Measurements from ENCODE around the gene FAR2. TPM values are rescaled to one million over a fixed set of nuclear protein-coding genes. Genes with fewer than 3 reads are reported as not detected.

The FAR2 gene
- total RNA-seq, 1 experiment from 2014 or later = 12.4 TPM

DNA sequence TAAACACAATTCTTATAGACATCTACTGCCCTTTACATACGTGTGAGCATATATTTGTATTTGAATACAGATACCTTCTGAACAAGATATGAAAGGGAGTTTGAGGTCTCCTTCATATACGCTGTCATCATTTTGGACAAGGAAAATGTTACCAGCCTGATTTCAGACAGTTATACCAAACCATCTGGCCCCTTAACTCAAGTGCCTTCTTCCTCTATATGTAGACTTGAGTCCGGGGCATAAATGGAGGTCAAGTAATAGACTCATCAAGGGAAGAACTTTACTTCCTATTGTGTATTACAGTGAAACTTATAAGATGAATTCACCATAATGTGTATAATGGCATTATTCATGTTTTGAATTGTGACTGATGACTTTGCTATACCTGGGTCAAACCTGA, 52.2 kb downstream of the FAR2 start:
- DNase-seq (ENCODE audit: low read depth) = no peak

DNA sequence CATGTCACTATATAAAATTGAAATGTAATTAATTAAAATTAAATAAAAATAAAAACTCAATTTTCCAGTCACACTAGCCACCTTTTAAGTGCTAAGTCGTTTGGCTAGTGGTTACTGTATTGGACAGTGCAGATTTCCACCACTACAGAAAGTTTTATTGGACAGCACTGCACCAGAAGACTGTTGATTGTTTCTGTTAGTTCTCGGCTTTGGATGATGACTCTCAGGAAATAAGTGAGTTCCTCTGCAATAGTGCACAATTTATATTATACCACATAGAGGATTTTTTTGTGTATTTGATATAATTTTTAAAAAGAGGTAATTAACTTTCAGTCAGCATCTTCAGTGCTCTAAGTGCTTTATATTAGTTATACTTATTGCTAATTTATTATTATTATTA, 52.7 kb downstream of the FAR2 start:
- no peak for DNase-seq (ENCODE audit: low read depth)

DNA sequence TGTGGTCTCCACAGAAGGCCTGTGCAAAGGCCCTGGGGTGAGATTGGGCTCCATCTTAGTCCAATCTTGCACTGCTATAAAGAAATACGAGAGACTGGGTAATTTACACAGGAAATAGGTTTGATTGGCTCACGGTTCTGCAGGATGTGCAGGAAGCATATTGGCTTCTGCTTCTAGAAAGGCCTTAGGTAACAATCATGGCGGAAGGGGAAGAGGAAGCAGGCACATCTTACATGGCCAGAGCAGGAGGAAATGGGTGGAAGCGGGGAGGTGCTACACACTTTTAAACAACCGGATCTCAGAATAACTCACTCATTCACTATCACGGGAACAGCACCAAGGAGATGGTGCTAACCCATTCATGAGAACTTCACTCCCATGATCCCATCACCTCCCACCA, 55.4 kb downstream of the FAR2 start:
- DNase-seq (ENCODE audit: low read depth) = no peak

DNA sequence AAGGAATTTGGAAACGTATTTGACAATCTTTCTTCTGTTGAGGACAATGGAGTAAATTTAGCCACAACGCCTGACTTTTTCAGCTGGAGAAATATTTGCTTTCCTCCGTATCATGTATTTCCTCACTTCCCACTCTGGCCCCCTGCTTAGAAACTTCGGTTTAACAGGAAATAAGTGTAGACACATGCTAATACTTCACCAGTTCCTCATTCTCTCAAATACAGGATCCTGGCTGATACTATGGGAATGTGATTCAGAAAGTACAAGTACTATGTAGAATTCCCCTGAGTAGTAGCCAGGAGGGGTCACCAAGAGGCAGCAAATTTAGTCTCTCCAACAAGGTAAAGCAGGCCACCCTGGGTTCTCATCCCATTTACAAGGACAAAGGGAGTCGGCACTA, 58.0 kb downstream of the FAR2 start:
- DNase-seq (ENCODE audit: low read depth) = peak; percentile 3

DNA sequence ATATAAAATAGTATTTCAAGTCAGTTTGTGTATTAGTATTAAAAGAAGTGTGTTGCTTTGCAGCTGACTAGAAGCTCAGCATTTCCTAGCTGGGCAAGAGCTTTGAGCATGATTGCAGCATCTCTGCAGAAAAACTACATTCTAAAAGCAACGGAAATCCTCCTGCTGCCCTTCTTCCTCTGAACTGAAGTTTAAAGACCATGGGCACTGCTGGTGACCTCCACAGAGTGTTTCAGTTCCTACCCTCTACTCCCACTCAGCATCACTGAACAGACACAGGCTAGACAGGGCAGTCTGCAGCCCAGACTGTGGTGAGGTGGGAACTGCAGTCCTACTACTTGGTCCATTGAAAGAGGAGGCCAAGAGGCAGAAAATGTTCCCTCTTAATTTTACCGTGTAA, 59.0 kb downstream of the FAR2 start:
- DNase-seq (ENCODE audit: low read depth) = no peak

DNA sequence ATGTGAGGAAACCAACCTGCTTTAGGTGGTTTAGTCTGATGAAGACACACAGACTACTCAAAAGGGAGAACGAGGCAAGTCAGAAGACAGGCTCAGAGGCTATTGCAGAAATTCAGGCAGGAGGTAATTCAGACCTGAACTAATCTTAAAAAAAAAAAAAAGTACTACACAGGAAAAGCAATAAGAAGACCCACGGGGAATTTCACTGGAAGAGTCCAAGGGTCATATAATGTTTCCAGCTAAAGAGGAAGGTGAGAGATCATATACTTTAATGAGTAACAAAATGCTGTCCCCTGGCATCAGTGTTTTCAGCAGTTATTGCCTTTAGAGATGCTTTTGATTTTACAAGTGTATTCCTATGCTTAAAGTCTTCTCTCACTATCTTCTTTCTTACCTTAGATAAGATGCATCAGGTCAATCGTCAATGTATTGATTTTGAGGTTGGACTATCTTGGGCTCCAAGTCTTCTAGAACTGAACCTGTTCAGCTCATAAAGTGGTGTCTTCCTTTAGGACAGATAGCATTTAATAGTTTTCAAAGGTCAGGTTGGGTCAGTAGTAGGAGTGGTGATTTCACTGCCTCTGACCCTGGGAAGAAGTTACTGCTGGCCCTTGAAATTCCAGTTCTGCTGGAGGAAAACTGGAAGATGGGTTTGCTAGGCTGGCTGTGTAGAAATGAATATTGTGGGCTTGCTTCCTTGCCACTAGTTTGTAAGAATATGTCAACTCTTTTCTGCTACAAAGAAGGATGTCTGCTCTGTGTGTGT, 60.0 kb downstream of the FAR2 start:
- DNase-seq (ENCODE audit: low read depth) = no peak

DNA sequence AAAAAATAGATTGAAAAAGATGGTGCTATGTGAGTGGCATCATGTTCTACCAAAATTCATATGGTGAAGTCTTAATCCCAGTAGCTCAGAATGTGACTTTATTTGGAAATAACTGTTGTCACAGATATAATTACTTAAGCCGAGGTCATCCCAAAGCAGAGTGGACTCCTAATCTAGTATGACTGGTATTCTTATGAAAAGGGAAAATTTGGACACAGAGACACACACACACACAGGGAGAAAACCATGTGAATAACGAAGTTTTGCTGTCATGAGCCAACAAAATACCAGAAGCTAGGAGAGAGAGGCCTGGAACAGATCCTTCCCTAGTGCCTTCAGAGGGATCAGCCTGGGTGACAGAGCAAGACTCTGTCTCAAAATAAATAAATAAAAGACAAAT, 62.6 kb downstream of the FAR2 start:
- DNase-seq (ENCODE audit: low read depth) = no peak

DNA sequence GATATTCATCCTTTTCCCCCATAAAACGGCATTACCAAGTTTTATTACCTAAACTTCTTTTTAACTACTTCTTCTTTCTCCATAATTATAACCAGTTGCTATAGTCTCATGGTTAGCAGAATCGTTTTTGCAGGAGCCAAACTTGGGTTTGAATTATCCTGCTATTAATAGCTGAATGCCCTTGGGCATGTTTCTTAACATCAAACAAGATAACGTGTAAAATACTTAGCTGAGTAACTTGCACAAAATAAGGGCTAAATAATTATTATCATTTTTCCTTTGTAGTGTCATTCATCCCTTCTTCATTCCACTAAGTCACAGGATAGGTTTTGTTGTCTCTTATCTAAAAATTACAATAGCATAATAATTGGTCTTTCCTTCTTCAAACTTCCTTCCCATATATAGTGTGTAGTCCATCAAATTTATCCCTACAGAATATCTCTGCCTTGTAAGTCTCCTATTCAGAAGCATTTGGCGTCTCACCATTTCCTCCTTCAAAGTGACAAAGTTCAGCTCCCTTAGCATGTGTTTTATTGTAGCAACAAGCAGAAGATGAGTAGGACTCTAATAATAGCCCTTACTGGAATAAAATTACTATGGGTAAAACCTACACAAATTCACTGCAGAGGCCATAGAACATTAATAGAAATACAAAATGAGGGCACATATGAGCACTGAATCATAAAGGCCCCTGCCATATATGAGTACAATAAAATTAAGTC, 63.8 kb downstream of the FAR2 start:
- no peak for DNase-seq (ENCODE audit: low read depth)

DNA sequence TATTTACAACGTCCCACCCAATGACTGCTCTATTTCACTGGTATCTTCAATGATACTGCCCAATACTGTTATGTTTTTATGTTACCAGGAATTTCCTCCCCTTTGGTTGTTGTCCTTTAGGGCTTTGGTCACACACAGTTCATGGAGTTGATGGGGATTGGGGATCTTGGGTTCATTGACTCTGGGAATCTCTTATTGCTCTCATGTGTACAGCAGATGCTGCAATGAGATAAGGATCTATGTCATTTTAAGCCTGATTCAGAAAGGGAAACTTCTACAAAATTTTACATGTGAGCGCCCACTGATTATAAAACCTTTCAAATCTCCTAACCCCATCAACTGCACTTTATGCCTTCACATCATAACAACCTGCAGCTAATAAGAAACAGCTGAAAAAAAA, 67.2 kb downstream of the FAR2 start:
- no peak for DNase-seq (ENCODE audit: low read depth)

DNA sequence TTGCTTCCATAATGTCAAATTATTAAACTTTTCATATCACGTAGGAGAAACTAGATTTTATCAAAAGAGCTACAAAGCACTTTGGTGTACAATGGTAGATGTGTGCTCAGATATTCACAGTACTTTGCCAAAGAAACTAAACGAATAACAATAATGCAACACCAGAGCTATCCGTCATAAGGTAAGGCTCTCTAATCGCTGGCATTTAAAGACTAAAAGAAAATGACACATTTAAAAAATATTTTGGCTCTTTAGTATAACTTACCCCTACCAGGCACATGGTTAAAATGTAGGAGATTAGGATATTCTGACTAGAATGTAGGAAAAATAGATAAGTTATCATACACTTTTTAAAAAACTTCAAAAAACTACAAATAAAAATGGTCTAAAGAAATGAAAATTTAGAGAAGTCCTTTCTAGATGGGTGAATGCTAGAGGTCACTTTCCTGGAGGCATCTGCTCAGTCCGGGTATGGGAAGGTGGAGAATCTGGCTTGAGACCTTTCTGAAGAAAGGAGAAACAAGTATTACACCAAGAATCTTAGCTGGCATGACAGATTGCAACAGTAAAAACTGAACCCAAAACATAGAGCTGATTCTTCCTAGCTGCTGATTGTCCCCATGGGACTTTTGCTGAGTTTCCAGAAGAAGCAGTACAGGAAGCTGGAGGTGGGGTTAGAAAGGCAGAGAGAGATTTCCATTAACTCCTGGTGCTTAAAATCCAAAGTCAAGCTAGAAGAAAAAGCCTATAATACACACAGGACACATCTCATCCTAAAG, 67.9 kb downstream of the FAR2 start:
- DNase-seq (ENCODE audit: low read depth) = no peak

DNA sequence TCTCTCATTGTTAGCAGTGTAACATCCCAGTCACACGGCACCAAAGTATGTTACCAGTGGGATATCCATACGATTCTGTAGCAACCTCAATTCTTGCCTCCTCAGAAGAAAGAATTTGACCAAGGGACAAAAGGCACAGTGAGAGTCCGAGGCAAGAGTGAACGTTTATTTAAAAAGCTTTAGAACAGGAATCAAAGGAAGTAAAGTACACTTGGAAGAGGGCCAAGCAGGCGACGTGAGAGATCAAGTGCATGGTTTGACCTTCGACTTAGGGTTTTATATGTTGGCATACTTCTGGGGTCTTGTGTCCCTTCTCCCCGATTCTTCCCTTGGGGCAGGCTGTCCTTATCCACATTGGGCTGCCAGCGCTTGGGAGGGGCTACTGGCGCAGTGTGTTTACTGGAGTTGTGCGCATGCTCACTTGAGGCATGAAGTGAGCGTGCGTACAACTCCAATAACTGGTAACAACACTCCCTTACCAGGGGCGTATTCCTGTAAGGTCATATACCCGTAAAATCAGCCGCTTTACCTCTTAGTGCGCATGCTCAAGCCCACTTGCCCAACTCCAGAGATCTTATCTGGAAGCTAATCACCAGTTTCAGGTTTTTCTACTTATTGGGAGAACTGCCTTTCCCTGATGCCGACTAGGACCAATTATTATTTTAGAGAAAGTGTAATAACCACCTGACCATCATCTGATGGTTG, 71.7 kb downstream of the FAR2 start:
- DNase-seq (ENCODE audit: low read depth) = no peak

DNA sequence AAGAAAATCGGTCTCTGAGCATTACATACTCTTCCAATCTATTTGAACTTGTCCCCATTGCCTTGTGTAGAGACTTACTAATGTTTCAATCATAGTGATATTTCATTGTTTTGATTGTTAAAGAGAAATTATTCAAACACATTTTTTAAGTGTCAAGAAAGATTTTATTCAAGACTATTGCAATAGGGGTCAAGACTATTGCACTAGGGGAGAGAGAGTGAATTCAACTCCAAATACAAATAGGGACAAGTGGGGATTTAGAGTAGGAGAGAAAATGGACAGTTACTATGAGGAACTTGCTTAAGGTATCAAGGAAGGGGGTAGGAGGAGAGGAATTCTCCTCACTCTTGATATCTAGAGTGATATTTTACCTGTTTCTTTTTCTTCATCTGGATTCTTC, 73.1 kb downstream of the FAR2 start:
- no peak for DNase-seq (ENCODE audit: low read depth)

DNA sequence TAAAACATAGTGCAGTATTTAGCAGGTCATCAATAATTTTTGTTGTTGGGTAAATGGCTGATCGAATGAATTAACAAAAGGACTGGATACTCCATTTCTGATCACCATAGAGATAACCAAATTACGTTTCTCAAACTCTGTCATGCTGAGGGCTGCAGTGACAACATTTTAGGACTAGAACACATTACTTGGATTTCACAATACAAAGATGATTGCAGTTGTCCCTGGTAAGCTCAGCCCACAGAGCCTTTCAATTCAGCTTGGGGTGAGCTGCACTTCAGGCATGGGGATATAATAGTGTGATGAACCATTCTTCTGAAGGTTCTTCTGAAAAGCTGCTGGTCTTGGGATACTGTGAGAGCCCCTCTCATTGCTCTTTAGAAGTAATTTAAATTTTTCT, 74.3 kb downstream of the FAR2 start:
- DNase-seq (ENCODE audit: low read depth) = no peak

DNA sequence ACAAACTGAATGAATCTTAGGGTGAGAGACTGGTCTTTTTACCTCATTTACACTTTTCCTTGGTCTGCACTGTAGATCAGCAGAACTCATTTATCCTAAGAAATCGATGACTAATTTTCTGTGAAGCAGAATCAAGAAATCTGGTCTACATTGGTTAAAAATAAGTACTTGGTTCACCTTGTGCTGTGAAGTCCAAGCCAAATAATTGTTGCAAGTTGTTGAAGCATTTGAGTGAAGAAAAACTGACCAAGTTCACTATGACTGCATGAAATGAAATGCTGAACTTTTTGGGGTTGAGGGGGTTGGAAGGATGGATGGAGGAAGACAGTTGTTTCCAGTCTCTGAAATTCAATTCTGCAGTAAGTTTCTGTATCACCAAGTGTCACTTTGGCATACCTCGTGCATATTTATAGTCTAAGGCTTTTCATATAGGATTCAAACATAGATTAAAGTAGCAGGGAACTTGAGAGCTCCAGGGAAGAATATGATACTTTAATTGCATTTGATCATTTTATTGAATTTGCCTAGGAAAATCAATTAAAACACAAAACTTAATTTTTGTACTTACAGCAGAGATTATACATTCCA, 75.0 kb downstream of the FAR2 start:
- no peak for DNase-seq (ENCODE audit: low read depth)

DNA sequence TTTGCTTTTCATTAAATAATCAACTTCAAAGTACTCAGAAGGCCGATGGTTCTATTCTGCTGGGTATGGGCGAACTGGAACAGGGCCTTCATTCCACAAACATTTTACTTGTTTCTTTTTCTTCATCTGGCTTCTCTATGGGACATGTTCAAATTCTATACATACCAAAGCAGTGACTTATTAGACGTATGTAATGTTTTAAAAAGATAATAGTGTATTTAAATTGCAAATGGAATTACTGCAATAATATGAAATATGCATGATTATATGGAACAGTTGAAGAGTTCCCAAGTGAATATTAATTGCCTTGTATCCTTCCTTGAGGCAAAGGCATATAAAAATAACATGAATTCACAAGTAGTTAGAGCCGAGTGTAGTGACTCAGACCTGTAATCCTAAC, 75.5 kb downstream of the FAR2 start:
- no peak for DNase-seq (ENCODE audit: low read depth)

DNA sequence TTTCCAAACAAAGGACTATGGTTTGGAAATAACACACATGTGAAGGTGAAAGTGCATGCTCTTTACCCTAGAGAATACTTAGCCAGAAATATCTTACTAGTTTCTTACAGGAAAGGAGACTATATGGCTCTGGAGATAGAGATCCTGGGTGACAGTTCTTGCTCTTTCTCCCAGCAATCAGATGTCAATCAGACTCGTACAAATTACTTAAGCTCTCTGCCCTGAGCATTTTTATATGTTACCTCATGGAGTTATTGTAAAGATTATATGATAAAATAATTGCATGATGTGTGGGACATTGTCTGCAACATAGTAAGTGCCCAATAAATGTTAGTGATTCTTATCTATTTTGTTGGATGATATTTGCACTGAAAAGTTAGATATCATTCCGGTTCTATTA, 76.8 kb downstream of the FAR2 start:
- no peak for DNase-seq (ENCODE audit: low read depth)

DNA sequence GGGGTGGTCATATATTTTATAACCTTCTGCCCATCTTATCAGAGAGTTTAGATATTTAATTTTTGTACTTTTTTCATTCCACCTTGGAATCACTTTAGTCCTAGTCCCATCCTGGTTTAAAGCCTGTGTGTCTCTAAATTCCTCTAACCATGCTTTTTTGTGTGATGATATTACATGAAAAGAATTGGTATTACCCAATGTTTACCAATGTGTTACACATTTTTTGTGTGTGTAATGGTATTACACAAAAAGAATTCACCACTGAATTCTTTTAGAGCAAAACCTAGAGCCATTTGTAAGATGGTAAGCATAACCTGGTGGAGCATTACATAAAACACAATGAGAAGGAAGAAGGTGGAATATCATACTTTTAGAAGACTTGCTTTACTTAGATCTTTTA, 77.5 kb downstream of the FAR2 start:
- no peak for DNase-seq (ENCODE audit: low read depth)

DNA sequence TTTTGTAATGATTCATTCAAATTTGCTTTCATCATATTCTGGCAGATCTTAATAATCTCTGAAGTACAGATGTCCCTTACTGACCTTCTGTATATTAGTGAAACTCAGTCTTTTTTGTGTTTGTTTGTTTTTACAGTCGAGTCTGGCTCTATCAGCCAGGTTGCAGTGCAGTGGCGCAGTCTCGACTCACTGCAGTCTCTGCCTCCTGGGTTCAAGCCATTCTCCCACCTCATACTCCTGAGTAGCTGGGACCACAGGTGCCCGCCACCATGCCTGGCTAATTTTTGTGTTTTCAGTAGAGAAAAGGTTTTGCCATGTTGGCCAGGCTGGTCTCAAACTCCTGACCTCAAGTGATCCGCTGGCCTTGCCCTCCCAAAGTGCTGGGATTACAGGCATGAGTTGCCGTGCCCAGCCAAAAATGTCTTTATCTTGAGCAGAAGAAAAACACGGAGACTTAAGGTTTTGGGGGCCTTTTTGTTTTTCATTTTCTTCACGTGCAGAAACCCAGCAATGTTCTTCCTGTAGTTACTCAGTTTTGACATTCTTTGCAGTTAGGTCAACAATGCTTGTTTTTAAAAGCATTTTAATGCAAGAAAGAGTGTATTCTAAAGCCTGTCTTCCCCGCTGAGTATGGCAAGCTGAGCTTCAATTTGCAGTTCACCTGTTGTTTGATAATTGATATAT, 79.5 kb downstream of the FAR2 start:
- DNase-seq (ENCODE audit: low read depth) = no peak

DNA sequence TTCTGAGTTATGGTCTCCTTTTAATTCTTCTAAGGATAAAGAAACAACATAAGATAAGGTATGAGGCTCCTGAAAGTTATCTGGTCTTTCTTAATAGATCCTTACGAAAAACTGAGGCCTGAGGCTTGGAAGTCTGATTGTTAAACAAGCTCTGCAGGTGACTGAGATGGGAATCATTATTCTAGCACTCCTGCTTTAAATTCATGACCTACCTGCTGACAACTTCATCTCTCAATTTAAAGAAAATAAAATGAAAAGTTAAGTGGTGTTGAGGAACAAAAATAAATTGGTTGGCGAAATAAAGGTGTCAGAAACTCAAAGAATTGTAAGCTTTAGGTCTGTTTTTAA, 80.1 kb downstream of the FAR2 start:
- no peak for DNase-seq (ENCODE audit: low read depth)

DNA sequence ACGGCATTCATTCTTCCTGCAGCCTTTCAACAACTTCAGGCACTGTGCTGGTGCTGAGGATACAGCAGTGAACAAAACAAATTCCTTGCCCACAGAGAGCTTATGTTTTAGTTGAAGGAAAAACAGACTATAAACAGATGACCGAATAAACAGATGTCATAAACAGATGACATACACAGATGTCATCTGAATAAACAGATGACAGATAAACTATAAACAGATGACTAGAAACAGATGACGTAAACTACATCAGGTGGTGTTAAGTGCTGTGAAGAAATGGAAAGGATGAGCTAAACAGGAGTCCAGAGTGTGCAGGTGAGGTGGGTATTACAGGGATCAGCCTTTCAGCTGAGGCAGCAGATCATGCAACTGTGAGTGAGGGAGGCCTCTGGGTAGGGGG, 80.9 kb downstream of the FAR2 start:
- no peak for DNase-seq (ENCODE audit: low read depth)
